NCI-H2029 treated with DMSO at 0.1 percent for 48 hours (cell line): ENCODE data around the gene BHLHE23.

Experiments used
- DNase-seq: peaks from one replicate; lab custom pipeline; 2025; lab: John Stamatoyannopoulos, UW

Gene BHLHE23

GRCh38 chr20:62991196-62991807, 15.5 kb downstream of the BHLHE23 start:
- no peak for DNase-seq

GRCh38 chr20:62990306-62990825, 16.4 kb downstream of the BHLHE23 start:
- DNase-seq, result no peak

DNA sequence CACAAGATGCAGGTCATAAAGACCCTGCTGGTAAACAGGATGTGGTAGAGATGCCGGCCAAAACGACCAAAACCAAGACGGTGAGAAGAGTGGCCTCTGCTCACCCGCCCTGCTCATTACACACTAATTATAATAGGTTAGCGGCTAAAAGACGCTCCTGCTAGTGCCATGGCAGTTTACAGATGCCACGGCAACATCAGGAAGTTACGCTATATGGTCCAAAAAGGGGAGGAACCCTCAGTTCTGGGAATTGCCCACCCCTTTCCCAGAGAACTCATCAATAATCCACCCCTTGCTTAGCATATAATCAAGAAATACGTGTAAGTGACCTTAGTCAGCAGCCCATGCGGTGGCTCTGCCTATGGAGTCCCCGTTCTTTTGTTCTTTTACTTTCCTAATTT, 17.6 kb downstream of the BHLHE23 start:
- no peak for DNase-seq

DNA sequence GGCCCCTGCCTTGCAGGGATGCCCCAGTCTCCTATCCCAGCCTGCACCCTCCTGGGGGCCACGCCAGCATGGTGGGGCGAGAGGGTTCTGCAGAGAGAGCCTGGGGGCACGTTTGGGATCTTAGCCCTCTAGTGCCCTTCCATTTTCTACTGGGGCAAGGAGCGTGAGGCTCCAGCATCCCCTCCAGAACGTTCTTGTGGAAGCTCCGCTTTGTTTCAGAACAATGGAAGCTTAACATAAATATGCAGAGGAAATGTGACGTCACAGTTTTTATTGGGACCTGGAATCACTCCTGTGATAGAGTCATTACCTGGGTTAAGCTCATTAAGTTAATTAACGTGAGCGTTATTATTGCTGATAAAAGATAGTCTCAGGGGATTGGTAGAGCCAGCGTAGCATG, 19.6 kb downstream of the BHLHE23 start:
- no peak for DNase-seq

DNA sequence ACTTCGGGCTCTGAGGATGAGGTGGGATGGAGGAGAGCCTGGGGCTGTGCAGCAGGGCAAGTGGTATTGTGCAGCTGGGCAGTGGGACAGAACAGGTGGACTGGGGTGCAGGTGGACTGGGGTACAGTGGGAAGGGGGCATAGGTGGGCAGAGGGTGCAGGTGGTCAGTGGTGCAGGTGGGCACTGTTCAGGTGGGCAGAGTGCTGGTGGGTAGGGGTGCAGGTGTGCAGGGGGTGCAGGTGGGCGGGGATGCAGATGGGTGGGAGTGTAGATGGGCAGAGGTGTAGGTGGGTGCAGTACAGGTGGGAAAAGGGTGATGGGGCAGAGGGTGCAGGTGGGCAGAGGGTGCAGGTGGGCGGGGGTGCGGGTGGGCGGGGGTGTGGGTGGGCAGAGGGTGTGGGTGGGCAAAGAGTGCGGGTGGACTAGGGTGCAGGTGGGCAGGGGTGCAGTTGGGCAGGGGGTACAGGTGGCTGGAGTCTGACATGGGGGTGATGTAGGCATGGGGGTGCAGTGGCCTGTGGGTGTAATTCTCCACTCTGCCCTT, 20.4 kb downstream of the BHLHE23 start:
- no peak for DNase-seq

DNA sequence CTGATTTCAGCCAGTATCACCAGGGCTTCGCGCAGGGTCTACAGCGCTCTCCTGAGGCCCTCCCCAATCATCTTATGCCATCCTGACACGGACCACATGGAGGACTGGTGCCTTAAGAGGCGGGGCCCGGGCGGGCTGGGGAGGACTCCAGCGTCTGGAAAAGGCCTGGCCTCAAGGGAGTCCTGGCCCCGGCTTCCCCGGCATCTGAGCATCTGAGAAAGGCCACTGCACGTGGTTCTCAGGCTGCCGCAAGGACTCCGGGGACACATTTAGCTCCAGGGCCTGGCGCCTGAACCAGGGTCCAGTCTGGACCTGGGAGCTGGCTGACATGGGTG, 21.4 kb downstream of the BHLHE23 start:
- no peak for DNase-seq

- DNase-seq, result no peak
Observed at GRCh38 chr20:62984666-62985443, 21.9 kb downstream of the BHLHE23 start.

GRCh38 chr20:62983210-62983609, 23.6 kb downstream of the BHLHE23 start:
- no peak for DNase-seq

DNA sequence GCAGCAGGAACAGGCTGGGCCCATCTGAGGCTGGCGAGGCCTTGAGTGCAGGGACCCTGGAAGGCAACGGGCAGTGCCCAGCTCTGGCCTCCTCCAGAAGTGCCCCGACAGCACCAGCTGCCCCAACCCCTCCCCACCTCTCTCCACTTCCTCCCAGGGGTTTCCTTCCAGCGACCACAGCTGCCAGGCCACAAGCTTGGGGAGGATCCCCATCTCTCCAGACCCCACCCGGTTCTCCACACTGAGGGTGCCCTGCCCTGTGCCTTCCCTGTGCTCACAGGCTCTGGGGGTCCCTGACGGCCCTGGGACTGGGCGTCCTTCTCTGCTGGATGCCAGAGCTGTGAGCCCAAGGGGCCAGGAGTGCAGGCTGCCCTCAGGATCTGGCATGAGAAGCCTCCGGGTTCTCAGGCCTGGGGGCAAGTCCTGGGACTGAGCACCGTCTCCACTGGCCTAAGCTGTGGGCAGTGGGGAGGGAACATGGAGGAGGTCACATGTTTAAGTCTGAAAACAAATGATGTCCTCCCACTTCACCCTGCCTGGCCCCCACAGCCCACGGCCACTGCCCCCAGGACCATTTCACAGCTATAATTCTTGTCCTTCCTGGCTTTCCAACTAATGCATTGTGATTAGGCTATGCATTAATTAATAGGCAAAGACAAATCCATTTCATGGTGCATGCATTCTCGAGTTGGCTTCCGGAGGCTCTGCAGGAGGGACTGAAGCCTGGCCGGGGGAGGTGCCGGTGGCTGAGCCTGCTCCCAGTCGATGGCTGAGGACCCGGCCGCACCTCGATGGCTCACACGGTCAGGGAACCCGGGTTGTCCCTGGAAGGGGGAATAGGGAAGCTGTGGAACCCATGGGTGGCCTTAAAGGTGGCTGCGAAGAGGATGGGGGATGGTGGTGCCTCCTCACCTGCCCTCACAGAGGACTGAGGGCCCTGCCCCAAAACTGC, 24.4 kb downstream of the BHLHE23 start:
- no peak for DNase-seq

DNA sequence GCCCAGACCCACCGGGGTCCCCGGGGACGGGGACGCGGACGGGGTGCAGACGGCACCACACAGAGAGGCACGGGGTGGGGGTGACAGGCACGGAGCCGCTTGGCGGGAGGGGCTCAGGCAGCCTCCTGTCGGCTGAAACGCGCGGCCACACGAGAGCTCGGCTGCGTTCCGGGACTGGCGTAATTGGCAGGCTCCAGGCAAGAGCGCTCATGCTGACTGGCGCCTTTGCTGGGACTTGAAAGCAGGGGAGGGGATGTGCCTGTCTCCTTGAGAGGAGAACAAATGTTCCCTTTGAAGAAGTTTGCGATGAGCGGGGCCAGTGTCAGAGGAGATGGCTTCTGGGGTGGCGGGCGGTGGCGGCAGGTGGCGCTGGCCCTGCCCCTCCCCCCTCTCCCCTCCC, 25.8 kb downstream of the BHLHE23 start:
- no peak for DNase-seq

GRCh38 chr20:62980380-62980960, 26.3 kb downstream of the BHLHE23 start:
- DNase-seq, result no peak

DNA sequence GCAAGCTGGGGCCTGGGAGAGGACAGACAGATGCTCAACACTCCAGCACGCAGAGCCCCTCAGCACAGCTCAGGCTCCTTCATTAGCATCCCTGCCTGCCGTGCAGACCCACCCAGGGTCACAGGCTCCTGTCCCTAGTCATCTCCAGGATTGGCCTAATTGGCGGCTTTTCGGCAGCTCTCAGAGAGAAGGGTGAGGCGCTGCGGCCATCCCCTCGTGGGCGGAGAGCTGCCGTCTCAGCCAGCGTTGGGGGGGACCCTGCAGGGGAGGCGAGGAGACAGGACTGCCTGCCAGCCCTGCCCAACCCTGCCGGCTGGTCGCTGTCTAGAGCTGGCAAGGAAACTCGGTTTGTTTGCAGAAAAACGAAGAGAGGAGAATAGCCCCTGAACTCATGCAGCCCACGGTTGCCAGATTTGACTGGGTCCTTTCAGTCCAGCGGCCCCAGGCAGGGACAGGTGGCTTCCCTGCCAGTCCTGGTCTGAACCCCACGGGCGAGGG, 26.8 kb downstream of the BHLHE23 start:
- no peak for DNase-seq

- no peak for DNase-seq
Observed at GRCh38 chr20:62979310-62979709, 27.5 kb downstream of the BHLHE23 start.

GRCh38 chr20:62978561-62978943, 28.2 kb downstream of the BHLHE23 start:
- no peak for DNase-seq

DNA sequence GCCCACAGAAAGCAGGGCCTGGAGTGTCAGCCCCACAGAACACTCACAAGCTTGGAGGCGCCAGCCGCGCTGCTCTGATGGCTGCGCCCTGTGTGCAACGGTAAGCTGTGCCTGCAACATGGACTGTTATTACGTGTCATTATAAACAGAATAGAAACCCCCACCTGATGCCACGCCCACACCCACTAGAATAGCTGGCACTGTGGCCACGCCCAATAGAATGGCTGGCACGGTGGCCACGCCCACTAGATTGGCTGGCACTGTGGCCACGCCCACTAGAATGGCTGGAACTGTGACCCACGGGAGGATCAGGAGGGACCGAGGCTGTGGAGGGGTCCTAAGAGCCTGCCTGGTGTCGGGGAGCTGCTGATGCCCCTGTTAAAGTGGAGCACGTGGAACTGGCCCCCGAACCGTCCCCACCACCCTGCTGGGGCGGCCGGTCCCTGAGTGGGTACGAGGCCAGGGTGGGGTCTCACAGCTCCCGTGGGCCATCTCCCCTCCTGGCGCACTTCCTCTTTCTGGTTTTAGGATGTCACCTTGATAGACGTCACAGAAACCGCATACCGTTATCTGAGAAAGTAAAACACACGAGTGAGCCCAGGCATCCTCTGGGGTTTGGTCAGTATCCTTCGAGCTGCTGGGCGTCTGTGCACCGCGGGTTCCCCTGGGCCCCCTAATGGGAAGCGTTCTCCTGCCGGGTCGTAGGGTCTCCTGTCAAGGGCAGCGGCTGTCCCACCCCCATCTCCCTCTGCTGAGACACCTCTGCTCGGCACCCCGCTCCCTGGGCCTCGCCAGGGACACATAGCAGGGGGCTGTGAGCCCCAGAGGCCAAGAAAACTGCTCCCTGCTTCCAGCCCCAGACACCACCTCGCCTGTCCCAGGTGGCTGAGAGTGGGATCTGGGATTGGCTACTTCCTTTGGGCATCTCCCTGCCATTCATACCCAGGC, 28.9 kb downstream of the BHLHE23 start:
- DNase-seq, result no peak

DNA sequence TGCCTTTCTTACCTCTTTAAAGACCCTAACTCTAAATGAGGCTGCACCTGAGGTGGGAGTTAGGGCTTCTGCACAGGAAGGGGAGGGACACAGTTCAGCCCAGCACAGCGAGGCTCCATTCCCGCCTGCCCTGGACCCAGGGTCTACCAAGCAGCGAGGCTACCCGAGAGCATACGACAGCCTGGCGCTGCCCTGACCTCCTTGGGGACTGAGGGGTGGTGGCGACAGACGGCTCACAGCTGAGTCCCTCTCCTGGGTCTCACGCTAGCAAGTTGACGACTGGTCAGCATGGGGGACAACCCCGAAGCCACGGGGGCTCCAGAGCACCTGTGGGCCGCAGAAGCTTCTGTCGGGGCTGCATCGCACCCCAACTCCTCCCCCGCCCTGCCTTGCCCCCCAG, 29.9 kb downstream of the BHLHE23 start:
- no peak for DNase-seq

DNA sequence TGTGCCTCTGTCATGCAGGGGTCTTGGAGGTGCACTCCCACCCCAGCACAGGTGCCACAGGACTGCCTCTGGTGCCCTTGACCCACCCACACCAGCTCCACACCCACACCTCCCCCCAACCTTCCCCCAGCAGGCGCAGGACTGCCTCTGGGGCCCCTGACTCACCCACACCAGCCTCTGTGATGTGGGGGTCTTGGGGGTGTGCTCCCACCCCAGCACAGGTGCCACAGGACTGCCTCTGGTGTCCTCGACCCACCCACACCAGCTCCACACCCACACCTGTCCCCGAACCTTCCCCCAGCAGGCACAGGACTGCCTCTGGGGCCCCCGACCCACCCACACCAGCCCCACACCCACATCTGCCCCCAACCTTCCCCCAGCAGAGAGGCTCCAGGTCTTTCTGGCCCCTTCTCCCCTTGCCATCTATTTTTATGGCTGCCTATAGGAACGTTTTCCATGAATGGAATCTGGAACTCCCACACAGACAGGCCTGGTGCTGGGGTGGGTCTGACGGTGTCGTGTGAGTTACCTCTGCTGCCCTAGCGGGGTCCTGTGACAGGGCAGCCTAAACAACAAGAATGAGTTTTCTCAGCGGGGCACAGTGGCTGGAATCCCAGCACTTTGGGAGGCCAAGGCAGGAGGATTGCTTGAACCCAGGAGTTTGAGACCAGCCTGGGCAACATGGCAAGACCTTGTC, 30.8 kb downstream of the BHLHE23 start:
- DNase-seq, result no peak

DNA sequence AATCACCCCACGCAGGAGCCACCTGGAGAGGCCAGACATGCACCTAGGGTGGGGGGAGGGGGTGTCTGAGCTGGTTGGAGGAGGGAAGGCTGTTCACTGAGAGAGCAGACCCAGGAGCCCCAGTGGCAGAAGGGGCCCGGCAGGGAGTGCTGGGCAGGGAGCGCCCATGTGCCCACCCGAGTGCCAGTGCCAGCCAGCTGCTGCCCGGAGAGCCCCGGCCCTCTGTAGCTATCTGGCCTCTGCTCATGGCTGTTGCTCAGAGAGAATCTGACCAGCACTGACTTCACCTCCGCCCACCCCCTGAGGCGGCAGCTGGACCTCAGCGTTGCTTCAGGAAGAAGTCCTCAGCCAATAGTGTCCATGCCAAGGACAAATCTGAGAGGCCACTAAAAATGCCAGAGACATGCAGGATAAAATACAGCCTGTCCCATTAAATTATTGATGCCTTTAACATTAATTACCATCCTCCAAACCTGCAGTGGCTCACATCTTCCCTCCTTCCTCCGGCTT, 31.5 kb downstream of the BHLHE23 start:
- DNase-seq, result no peak

DNA sequence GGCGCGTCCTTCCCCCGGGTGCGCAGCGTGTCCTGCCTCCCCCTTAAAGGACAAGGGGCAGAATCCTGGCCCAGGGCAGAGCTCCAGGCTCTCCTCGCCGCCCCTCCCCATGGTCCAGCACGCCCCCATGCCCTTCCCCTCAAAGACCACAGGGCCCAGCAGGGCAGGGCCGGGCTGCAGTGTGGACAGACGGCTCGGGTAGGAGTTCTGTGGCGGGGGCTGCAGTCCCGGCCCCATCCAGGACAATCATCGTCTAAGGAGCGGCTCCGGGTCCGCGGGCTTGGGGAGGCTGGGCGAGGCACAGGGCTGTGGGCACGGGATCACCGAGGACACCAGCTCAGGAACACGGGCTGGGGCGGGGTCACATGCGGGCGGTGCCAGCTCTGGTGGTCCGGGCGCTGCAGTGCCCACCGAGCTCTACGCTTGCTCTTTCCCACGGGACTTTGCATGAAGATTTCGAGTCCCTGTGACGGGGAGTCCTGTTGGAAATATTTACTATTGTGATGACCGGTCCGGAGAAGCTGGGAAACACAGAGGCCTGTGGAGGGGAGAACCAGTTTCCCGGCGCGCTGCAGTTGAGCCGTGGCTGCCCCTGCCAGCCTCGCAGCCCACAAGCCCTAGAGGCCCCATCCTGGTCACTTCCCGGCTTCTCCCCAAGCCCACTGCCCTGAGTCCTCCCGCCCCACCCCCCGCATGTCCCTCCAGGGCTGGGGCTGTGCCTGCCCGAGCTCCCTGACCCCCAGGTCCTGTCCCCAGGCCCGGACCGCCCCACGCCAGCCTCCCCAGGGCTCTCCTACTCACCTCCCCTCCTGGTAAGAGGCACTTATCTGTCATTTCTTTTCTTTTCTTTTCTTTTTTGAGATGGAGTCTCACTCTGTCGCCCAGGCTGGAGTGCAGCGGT, 33.7 kb downstream of the BHLHE23 start:
- no peak for DNase-seq
